ENCODE measurements around the gene NUDT6. TPM values are rescaled to one million over a fixed set of nuclear protein-coding genes. Genes with fewer than 3 reads are reported as not detected.

The NUDT6 gene
- total RNA-seq, 1 experiment from 2014 or later = 6.7 TPM

DNA sequence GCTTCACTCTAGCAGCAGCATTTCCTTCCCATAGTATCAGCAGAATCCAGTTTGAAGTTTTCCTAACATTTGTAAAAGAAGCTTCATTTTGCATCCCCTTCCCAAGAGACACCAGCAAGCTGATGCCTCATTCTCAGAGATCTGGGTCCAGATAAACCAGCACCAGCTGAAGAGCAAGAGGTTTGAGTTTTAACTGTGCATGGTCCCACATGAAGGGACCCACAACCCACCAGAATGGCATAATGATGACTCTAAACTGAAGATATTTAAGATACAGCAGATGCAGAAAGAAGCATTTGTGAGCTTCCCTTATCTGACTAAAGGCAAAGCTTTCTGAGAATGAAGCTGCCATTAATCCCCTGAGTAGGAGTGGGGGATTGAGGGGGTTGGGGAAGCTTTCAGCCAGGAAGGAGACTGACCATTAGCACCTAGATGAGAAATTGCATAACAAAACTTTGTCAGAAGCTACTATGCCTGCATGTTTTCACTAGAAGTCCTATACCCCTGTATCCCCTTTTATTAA, 18.6 kb downstream of the NUDT6 start:
- Mint-ChIP-seq H3K36me3 (ENCODE audit: insufficient read depth, unreplicated experiment) (peaks cover 21% of the 10 kb centered on the region), H3K4me3 (ENCODE audit: unreplicated experiment) (no peak overlapping the region), H3K27ac (ENCODE audit: low read depth, unreplicated experiment) (no peak overlapping the region), H3K9me3 (ENCODE audit: unreplicated experiment) (no peaks in the 10 kb centered on the region), H3K27me3 (ENCODE audit: insufficient read depth, unreplicated experiment) (no peaks in the 10 kb centered on the region), H3K4me1 (ENCODE audit: insufficient read depth, unreplicated experiment) (peaks cover 9% of the 10 kb centered on the region)
- ChIA-PET CTCF (interaction anchor here (0.6 to 3.6 kb wide), 8 partner anchors 11 to 867 kb away, joined by 3 to 49 read pairs (median 4); no protein-coding TSS in a partner anchor), POLR2A (interaction anchor here (0.7 to 1.4 kb wide), 5 partner anchors 8 to 187 kb away, joined by 3 to 4 read pairs (median 3); partner anchors contain the start of gene NUDT6)
- DNase-seq (ENCODE audit: unreplicated experiment) = no peak
- TF ChIP-seq, protein P1, sequence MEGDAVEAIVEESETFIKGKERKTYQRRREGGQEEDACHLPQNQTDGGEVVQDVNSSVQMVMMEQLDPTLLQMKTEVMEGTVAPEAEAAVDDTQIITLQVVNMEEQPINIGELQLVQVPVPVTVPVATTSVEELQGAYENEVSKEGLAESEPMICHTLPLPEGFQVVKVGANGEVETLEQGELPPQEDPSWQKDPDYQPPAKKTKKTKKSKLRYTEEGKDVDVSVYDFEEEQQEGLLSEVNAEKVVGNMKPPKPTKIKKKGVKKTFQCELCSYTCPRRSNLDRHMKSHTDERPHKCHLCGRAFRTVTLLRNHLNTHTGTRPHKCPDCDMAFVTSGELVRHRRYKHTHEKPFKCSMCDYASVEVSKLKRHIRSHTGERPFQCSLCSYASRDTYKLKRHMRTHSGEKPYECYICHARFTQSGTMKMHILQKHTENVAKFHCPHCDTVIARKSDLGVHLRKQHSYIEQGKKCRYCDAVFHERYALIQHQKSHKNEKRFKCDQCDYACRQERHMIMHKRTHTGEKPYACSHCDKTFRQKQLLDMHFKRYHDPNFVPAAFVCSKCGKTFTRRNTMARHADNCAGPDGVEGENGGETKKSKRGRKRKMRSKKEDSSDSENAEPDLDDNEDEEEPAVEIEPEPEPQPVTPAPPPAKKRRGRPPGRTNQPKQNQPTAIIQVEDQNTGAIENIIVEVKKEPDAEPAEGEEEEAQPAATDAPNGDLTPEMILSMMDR (IDR thresholded peaks at IDR 0.05; ENCODE audit: unreplicated experiment) = no peak
- intact Hi-C loops (cut with micrococcal nuclease) = no loop called here
- BruUV-seq (replicated peaks) = no TSS peak

DNA sequence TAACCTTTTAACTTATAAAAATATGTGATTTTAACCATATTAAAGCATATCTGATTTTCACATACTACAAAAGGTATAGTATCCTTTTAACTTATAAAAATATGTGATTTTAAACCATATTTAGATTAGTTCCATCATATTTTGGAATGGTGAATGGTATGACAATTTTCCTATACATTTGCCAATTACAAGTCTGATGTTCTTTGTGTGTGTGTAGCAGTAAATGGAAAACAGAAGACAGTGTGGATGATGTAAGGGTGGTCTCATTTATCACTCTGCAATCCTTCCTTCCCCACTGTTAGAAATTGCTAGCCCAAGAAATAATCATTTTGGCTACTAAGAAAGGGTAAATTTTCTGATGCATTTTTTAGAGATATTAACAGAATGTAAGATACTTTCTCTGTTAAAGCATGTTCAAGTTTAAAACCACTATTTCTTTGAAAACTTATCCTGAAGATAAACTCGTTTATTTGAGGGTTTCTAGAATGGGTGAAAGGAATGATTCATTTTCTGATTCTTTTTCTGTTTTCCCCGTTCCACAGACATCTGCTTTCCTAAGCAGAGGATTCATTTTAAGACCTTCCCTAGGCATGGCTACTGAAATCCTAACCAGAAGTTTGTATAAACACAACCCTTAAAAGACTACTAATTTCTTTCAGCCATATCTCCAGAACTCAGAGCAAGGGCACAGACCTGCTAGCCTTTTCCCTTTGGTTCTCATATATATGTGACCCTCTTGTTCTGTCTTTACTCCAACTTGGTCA, 21.0 kb downstream of the NUDT6 start:
- Mint-ChIP-seq H3K4me1 (ENCODE audit: insufficient read depth, unreplicated experiment) (peaks cover 17% of the 10 kb centered on the region), H3K36me3 (ENCODE audit: insufficient read depth, unreplicated experiment) (peaks cover 19% of the 10 kb centered on the region), H3K4me3 (ENCODE audit: unreplicated experiment) (no peak overlapping the region), H3K27me3 (ENCODE audit: insufficient read depth, unreplicated experiment) (no peaks in the 10 kb centered on the region), H3K9me3 (ENCODE audit: unreplicated experiment) (no peaks in the 10 kb centered on the region), H3K27ac (ENCODE audit: low read depth, unreplicated experiment) (no peak overlapping the region)
- TF ChIP-seq, protein P1 (IDR thresholded peaks at IDR 0.05; ENCODE audit: unreplicated experiment) = no peak
- POLR2A ChIA-PET = interaction anchor here (0.9 kb wide), 1 partner anchor 20 kb away, joined by 3 read pairs; no protein-coding TSS in a partner anchor
- CTCF ChIA-PET = interaction anchor here (3.6 kb wide), 1 partner anchor 13 kb away, joined by 49 read pairs; no protein-coding TSS in a partner anchor
- intact Hi-C loops (cut with micrococcal nuclease) = no loop called here
- no TSS peak for BruUV-seq (replicated peaks)
- no peak for DNase-seq (ENCODE audit: unreplicated experiment)

DNA sequence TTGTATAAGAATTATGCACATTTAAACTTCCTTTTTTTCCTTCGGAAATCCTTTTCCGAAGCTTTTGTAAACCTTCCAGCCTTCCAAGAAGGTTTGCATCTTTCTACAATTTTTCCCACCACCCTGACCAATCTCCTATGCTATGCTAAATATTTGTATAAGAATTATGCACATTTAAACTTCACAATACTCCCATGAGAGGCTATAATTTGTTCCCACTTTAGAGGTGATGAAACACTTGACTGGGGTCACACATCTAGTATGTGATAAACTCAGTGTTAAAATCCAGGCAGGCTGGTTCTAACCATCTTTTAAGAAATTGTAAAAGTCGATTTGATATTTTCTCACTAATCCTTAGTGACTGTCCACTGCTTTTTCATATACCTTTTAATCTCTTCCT, 22.1 kb downstream of the NUDT6 start:
- H3K4me3 Mint-ChIP-seq (ENCODE audit: unreplicated experiment) = no peak overlapping the region
- peaks cover 21% of the 10 kb centered on the region for H3K4me1 Mint-ChIP-seq (ENCODE audit: insufficient read depth, unreplicated experiment)
- peak overlapping the region; percentile 16 for H3K27ac Mint-ChIP-seq (ENCODE audit: low read depth, unreplicated experiment)
- CTCF ChIA-PET = interaction anchor here (0.9 to 1.3 kb wide), 4 partner anchors 12 to 142 kb away, joined by 3 to 6 read pairs (median 4); no protein-coding TSS in a partner anchor
- no TSS peak for BruUV-seq (replicated peaks)
- H3K27me3 Mint-ChIP-seq (ENCODE audit: insufficient read depth, unreplicated experiment) = no peaks in the 10 kb centered on the region
- no peaks in the 10 kb centered on the region for H3K9me3 Mint-ChIP-seq (ENCODE audit: unreplicated experiment)
- POLR2A ChIA-PET = interaction anchor here (0.6 to 0.9 kb wide), 2 partner anchors 21 to 142 kb away, joined by 3 read pairs; no protein-coding TSS in a partner anchor
- intact Hi-C loops (cut with micrococcal nuclease) = no loop called here
- no peak for DNase-seq (ENCODE audit: unreplicated experiment)
- TF ChIP-seq, protein P1 (IDR thresholded peaks at IDR 0.05; ENCODE audit: unreplicated experiment) = no peak
- H3K36me3 Mint-ChIP-seq (ENCODE audit: insufficient read depth, unreplicated experiment) = peaks cover 18% of the 10 kb centered on the region

DNA sequence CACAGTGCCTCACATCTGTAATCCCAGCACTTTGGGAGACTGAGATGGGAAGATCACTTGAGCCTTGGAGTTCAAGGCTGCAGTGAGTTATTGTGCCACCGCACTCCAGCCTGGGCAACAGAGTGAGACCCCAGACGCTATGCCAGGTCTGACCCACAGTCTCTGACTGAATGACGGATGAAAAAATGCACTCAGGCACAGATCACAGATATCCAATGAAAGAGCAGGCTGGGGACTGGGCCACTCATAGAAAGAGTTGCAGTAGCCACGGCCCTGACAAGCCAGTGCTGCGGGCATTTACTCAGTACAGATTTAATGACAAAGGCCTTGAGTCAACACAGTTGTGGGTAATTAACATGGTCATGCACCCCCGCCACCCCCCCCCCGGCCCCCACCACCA, 22.7 kb downstream of the NUDT6 start:
- TF ChIP-seq, protein P1 (IDR thresholded peaks at IDR 0.05; ENCODE audit: unreplicated experiment) = no peak
- BruUV-seq (replicated peaks) = no TSS peak
- CTCF ChIA-PET = interaction anchor here (1.0 to 1.4 kb wide), 6 partner anchors 12 to 297 kb away, joined by 3 to 6 read pairs (median 4); no protein-coding TSS in a partner anchor
- Mint-ChIP-seq H3K36me3 (ENCODE audit: insufficient read depth, unreplicated experiment) (peaks cover 18% of the 10 kb centered on the region), H3K27me3 (ENCODE audit: insufficient read depth, unreplicated experiment) (no peaks in the 10 kb centered on the region), H3K9me3 (ENCODE audit: unreplicated experiment) (no peaks in the 10 kb centered on the region), H3K4me1 (ENCODE audit: insufficient read depth, unreplicated experiment) (peaks cover 21% of the 10 kb centered on the region), H3K27ac (ENCODE audit: low read depth, unreplicated experiment) (peak overlapping the region; percentile 16), H3K4me3 (ENCODE audit: unreplicated experiment) (no peak overlapping the region)
- POLR2A ChIA-PET = interaction anchor here (1.2 to 1.5 kb wide), 2 partner anchors 10 to 135 kb away, joined by 4 read pairs; no protein-coding TSS in a partner anchor
- intact Hi-C loops (cut with micrococcal nuclease) = loop anchor here (5.0 kb wide), 2 partner anchors 72 to 142 kb away; partner anchors contain the start of gene FGF2
- no peak for DNase-seq (ENCODE audit: unreplicated experiment)

Measured in MCF 10A (cell line).